A204.1 (cell line): ENCODE measurements around the gene AP1G1.
"Not testable (repeated sequence)": the region's sequence is repeated elsewhere in the genome, so short reads cannot be mapped to it uniquely, and the experiment has no call there.

Experiments
- FAIRE-seq: peaks from 2 replicates; lab custom pipeline; 2012; peaks lifted over from hg19 to GRCh38; lab: Jason Lieb, UNC

The AP1G1 gene

GRCh38 chr16:71808593-71809459, at the start of gene AP1G1:
TSS of gene AP1G1 (minus strand) at chr16:71808834. CDS start at chr16:71789479, 19,355 bp downstream.
- FAIRE-seq = no peak

- no peak for FAIRE-seq
These were observed 47.5 kb upstream of the AP1G1 start for GRCh38 chr16:71855937-71856662.

GRCh38 chr16:71854369-71854948, 45.8 kb upstream of the AP1G1 start:
- FAIRE-seq = no peak

GRCh38 chr16:71853413-71853812, 44.8 kb upstream of the AP1G1 start:
- FAIRE-seq = no peak

GRCh38 chr16:71852561-71852960, 43.9 kb upstream of the AP1G1 start:
- FAIRE-seq = no peak

- FAIRE-seq = no peak
These were observed 43.5 kb upstream of the AP1G1 start for GRCh38 chr16:71852158-71852557.

GRCh38 chr16:71851746-71852145, 43.1 kb upstream of the AP1G1 start:
- FAIRE-seq = no peak

GRCh38 chr16:71848622-71849021, 40.0 kb upstream of the AP1G1 start:
- FAIRE-seq = no peak

GRCh38 chr16:71847096-71847495, 38.5 kb upstream of the AP1G1 start:
- FAIRE-seq = no peak

GRCh38 chr16:71846431-71846830, 37.8 kb upstream of the AP1G1 start:
- FAIRE-seq = no peak

- FAIRE-seq = no peak
These were observed 37.2 kb upstream of the AP1G1 start, which contains the start of gene ATXN1L for GRCh38 chr16:71845639-71846430. TSS of gene ATXN1L (plus strand) at chr16:71845976. CDS start at chr16:71849741, 3,765 bp downstream.

- FAIRE-seq = no peak
These were observed 34.9 kb upstream of the AP1G1 start for GRCh38 chr16:71843572-71843971.

GRCh38 chr16:71840052-71840451, 31.4 kb upstream of the AP1G1 start:
- FAIRE-seq = no peak

GRCh38 chr16:71837150-71837549, 28.5 kb upstream of the AP1G1 start:
- no peak for FAIRE-seq

- FAIRE-seq = no peak
These were observed 25.7 kb upstream of the AP1G1 start for GRCh38 chr16:71834291-71834690.

GRCh38 chr16:71832112-71832511, 23.5 kb upstream of the AP1G1 start:
- FAIRE-seq = not testable (repeated sequence)

GRCh38 chr16:71831698-71832097, 23.1 kb upstream of the AP1G1 start:
- not testable (repeated sequence) for FAIRE-seq

- no peak for FAIRE-seq
These were observed 21.7 kb upstream of the AP1G1 start for GRCh38 chr16:71830359-71830758.

- no peak for FAIRE-seq
These were observed 17.9 kb upstream of the AP1G1 start for GRCh38 chr16:71826533-71827017.

- not testable (repeated sequence) for FAIRE-seq
These were observed 8.5 kb upstream of the AP1G1 start for GRCh38 chr16:71817155-71817500.

GRCh38 chr16:71811261-71811803, 2.7 kb upstream of the AP1G1 start:
- FAIRE-seq = no peak

GRCh38 chr16:71810155-71810530, 1.5 kb upstream of the AP1G1 start:
- not testable (repeated sequence) for FAIRE-seq
